HUES48 (cell line): ENCODE measurements around the gene ZNF503.

ENCODE experiments used
- H3K27ac ChIP-seq: one replicate; pipeline ENCODE4 v1.7.0; 2013; ENCODE audit warnings: low read depth, low read length, inconsistent platforms
- H3K27me3 ChIP-seq: 2 replicates; pipeline ENCODE4 v1.6.1; 2013; ENCODE audit warnings: mild to moderate bottlenecking, low read length; ENCODE audit not compliant: control insufficient read depth, insufficient read depth
- H3K36me3 ChIP-seq: 2 replicates; pipeline ENCODE4 v1.6.1; 2013; ENCODE audit warnings: low read length; ENCODE audit not compliant: control insufficient read depth, insufficient read depth
- H3K4me1 ChIP-seq: 2 replicates; pipeline ENCODE4 v1.6.1; 2013; ENCODE audit warnings: mild to moderate bottlenecking, low read length; ENCODE audit not compliant: control insufficient read depth, insufficient read depth
- H3K4me3 ChIP-seq: 2 replicates; pipeline ENCODE4 v1.5.1; 2013; ENCODE audit warnings: mild to moderate bottlenecking, low read depth, low read length
- H3K9ac ChIP-seq: 2 replicates; pipeline ENCODE4 v1.6.1; 2013; ENCODE audit warnings: mild to moderate bottlenecking, low read depth, low read length, moderate library complexity
- H3K9me3 ChIP-seq: 2 replicates; pipeline ENCODE4 v1.6.1; 2013; ENCODE audit warnings: low read length; ENCODE audit not compliant: control insufficient read depth, insufficient read depth

ZNF503 gene

DNA sequence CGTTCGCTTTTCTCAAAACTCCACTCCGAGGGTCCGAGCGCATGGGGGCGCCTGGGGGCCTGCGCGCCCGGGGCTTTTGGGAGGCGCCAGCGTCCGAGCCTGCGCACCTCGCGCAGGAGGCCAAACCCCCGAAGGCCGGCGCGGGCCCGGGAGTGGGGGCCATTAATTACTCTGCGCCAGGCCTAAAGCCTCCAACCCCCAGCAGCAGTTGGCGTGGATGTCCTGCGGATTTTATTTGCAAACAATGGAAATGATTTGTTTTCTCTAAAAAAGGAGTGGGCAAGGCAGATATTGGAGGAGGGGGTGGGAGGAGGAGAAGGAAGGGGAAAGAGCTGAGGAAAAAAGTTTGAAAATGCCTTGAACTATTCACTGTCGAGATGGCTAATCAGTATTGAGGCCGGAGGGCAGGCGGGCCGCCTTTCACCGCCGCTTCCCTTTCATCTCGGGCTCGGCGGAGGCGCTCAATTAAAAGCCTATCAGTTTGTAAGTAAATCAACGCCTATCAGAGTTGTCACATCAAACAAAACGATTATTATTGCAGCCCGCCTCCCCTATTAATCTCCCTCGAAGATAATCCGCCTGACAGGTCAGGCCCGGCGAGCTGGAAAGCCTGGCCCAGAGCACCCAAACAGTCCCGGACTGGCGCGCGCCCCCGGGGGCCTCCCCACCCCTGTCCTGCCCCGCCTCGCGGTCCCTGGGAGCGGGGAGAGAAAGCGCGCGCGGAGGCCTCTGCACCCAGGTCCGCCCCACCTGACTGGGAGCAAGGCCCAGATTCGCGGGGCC lies 3.4 kb upstream of the ZNF503 start:
- H3K27ac ChIP-seq = no peak overlapping the region
- peaks cover 96% of the 10 kb centered on the region for H3K27me3 ChIP-seq
- H3K36me3 ChIP-seq = no peaks in the 10 kb centered on the region
- no peak overlapping the region for H3K9ac ChIP-seq
- peak overlapping the region; percentile 80 for H3K4me3 ChIP-seq
- H3K4me1 ChIP-seq = peaks cover 31% of the 10 kb centered on the region
- no peaks in the 10 kb centered on the region; the same call in 1 of the 2 replicates for H3K9me3 ChIP-seq

DNA sequence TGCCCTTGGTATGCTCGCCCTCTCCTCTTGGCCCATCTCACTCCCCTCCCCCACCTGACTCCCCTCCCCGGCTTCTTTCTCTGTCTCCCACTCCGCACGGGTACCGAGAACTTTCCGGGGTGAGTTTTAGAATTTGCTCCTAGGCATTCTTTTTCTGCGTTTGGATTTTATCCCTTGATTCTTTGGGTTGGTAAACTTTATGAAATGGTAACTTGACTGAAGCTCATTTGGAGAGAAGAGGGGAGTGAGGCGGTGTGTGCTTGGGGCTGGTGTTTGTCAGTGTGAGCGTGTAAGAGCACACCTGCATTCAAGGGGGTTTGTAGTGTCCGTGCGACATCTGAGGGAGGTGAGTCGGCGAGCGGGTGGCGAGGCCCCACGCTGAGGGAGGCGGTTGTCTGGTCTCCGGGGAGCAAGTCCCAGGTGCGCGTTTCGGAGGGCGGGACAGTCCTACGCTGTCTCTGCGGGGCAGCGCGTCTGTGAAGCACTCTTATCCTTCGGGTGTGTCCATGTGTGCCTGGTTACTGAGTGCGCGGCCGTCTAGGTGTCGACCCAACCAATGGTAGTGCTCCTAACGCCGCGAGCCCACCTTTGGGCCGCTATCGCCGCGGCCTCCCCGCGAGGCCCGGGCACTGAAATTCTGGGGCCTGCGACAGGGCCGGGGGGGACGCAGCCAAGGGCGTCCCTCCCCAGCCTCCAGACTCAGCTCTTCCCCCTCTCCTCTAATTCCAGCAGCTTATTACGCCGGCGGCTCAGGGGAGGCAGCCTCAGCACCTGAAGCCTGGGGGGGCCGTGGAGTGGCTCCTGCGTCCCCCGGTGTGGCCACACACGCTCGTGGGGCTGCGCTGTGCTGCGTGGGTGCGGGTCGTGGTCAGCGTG lies 2.6 kb upstream of the ZNF503 start:
- Histone ChIP-seq H3K27ac (no peak overlapping the region), H3K27me3 (peaks cover 98% of the 10 kb centered on the region), H3K4me3 (peak overlapping the region; percentile 80), H3K36me3 (no peaks in the 10 kb centered on the region), H3K9ac (no peak overlapping the region), H3K4me1 (peaks cover 28% of the 10 kb centered on the region), H3K9me3 (no peaks in the 10 kb centered on the region; the same call in 1 of the 2 replicates)

DNA sequence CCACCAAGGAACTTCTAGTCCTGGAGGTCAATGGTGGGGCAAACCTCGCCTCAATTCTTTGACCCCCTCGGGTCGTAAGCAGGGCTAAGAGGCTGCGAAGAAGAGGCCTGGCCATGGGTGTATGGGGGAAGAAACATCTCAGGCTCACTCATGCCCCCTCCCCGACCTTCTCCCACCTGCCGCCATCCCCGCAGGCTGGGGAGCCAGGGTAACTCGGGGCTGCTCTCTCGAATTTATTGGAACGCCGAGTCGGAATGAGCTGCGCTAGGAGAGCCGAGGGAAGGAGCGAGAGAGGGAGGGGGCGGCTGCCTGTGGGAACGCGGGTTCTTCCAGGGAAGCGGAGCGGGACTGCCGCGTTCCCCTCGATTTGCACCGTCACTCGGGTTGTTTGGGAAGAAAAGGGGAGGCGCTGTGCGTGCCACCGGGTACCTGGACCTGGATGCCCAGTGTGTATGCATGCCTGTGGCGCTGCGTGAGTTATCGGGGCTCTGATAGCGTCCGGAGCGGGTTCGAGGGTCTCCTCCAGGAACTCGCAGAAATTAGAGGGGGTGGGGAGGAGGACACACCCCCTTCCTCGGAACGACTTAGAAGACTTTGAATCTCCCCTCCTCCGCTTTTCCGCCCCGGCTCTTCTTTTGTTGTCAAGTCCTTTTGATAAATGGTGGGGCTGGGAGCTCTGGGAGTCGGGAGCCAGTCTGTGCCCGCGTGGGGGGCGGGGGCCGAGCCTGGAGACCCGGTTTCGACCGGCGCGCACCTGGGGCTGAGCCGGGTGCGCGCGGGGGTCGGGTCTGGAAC lies 1.8 kb upstream of the ZNF503 start:
- H3K9me3 ChIP-seq = no peaks in the 10 kb centered on the region; the same call in 1 of the 2 replicates
- no peak overlapping the region for H3K9ac ChIP-seq
- H3K27ac ChIP-seq = peak overlapping the region; percentile 50
- peak overlapping the region; percentile 80 for H3K4me3 ChIP-seq
- peaks cover 25% of the 10 kb centered on the region for H3K4me1 ChIP-seq
- peaks cover 98% of the 10 kb centered on the region for H3K27me3 ChIP-seq
- no peaks in the 10 kb centered on the region for H3K36me3 ChIP-seq

DNA sequence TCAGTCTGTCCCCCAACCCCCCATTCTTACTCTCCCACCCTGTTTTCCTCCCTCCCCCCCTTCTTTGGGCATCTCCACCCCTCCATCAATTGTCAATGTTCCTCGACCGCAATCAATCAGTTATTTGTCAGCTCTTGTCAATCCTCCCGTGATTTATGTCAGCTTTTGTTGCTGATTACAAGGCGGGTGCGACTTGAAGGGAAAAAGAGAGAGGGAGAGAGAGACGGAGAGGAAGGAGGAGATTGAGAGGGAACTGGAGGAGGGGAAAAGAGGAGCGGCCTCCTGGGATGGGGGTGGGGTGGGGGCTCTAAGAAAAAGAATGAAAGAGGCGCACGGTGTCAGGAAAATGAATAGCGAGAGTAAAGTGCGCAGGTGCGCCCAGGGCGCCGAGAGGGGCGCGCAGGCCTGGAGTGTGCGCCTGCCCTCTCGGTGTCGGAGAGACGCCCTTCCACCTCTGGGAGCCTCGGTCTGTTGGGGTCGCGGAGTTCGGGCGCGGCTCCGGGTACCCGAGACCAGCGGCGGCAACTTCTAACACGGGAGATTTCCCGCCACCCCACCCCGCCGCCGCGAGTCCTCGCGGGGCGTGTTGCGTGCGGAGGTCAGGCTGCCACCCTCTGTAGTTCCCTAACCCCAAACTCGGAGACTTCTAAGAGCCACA lies 1.1 kb upstream of the ZNF503 start:
- peaks cover 21% of the 10 kb centered on the region for H3K4me1 ChIP-seq
- peak overlapping the region; percentile 50 for H3K27ac ChIP-seq
- H3K9ac ChIP-seq = no peak overlapping the region
- H3K9me3 ChIP-seq = no peaks in the 10 kb centered on the region; the same call in 1 of the 2 replicates
- H3K4me3 ChIP-seq = peak overlapping the region; percentile 80
- H3K36me3 ChIP-seq = no peaks in the 10 kb centered on the region
- peaks cover 98% of the 10 kb centered on the region for H3K27me3 ChIP-seq

DNA sequence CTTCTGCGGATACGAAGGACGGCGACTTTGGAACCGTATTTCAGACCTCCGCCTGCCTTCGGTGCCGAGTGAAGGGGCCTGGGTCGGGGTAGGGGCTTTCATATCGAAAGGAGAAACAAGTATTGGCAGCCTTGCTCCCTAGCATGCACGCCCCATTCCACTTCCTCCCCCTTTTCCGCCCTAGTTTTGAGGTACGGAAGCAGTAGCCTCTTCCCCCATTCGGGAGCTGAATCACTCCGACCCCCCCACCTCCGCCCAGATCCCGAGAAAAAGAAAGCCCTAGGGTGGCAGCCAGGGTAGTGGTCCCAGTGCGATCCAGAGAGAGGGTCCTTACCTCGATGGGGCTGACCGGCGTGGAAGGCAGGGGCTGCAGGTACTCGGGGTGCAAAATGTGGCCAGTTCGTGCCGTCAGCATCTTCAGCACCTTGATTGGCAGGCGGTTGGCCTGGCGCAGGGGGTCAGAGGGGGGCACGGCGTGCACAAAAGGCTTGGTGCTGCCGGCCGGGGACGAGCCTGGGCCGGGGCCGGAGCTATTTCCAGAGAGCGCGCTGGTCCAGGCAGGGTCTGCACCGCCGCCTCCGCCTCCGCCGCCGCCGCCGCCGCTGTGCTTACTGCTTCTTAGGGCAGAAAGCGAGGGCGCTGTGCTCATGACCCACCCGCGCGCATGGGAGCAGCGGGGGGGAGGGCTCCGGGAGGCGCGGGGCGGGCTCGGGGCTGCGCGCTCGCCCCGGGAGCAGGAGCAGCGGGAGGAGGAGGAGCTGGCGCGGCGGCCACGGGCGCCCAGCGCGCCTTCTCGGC lies 594 bp downstream of the ZNF503 start:
- peaks cover 11% of the 10 kb centered on the region for H3K4me1 ChIP-seq
- no peaks in the 10 kb centered on the region for H3K36me3 ChIP-seq
- H3K4me3 ChIP-seq = peak overlapping the region; percentile 80
- no peak overlapping the region for H3K9ac ChIP-seq
- no peaks in the 10 kb centered on the region for H3K9me3 ChIP-seq
- peaks cover 98% of the 10 kb centered on the region for H3K27me3 ChIP-seq
- no peak overlapping the region for H3K27ac ChIP-seq

DNA sequence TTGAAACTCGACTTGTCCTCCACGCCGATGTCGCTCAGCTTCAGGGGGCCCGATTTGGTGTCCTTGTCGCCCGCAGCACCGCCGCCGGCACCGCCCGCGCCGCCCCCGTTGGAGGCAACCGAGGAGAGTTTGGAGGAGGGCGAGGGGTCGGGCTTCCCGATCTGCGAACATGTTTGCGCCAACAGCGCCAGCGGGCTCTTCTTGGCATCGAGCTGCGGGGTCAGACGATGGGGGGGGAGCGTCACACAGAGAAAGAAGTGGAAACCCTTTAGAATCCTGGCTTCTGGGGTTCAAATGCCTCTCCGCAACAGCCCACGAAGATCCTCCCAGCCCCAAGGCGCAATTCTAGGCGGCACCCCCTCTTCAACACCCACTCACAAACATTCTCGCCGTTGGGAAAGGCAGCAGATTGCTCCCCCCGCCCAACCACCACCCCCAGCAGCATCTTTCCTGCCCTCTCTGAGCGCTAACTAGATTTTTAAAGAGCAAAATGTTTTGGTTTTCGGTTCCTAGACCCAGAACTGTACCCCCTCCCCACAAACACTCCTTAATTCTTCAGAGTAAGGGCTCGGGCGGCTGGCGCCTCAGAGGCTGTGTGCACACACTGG lies 1.3 kb downstream of the ZNF503 start:
- Histone ChIP-seq H3K36me3 (no peaks in the 10 kb centered on the region), H3K4me3 (peak overlapping the region; percentile 80), H3K27me3 (peaks cover 98% of the 10 kb centered on the region), H3K9me3 (no peaks in the 10 kb centered on the region), H3K9ac (no peak overlapping the region), H3K4me1 (peaks cover 11% of the 10 kb centered on the region), H3K27ac (no peak overlapping the region)

DNA sequence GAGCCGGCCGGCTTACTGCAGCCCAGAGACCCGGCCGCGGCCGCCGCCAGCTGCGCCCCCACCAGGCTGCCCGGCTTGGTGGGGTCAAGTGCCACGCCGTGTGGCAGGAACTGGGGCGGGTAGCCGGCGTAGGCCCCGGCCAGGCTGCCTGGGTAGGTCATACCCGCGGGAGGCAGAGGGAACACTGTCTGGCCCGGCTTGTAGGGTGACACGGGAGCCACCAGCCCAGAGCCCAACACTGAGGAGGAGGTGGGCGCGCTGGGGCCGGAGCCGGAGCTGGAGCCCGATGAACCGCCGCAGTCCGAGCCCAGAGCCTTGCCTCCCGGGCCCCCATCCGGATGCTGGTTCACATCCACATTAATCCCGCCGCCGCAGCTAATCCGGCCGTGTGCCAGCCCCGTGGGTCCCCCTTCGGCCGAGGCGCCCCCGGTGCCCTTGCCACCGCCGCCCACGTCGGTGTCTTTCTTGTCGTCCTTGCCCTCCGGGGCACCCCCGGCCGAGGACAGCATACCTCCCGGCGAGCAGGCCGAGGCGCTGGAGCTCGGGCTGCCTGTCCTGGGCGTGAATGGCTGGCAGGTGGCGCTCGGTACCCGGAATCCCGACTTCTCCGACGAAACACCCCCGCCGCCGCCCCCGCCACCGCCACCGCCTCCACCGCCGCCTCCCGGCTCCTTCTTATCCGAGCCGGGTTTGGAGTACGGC lies 2.0 kb downstream of the ZNF503 start:
- Histone ChIP-seq H3K9ac (no peak overlapping the region), H3K4me3 (peak overlapping the region; percentile 80), H3K4me1 (peaks cover 8% of the 10 kb centered on the region), H3K27me3 (peaks cover 98% of the 10 kb centered on the region), H3K9me3 (no peaks in the 10 kb centered on the region), H3K36me3 (no peaks in the 10 kb centered on the region), H3K27ac (no peak overlapping the region)

DNA sequence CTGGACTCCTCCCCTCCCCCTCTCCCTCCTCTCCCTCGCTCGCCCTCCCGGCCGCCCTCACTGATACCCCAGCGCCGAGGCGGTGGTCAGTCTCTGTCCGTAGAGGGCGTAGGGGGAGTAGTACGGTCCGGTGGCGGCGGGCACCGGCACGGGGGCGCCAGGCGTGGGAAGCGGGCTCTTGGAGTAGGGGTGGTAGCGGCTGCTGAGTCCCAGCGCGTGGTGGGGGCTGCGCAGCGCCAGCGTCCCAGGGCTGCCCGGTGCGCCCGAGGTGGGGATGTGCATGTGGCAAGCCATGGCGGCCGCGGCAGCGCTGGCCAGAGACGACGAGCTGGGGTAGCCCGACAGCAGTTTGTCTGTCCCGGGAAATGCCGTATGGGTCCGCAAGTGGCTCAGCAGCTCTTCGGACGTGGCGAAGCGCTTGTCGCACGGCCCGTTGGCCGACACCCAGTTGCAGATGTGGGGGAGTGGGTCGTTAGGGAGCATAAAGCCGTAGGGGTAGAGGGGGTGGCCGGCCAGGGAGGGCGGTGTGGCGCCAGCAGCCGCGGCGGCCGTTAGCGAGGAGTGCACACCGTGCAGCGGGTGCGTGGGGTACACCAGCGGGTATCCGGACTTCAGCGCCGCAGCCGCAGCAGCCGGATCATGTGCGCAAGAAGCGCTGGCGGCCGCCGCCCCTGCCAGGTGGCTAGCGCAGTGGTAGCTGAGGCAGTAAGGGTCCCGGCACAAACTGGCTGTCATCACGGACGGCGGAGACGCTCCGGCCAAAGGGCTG lies 2.7 kb downstream of the ZNF503 start:
- no peaks in the 10 kb centered on the region for H3K36me3 ChIP-seq
- no peaks in the 10 kb centered on the region for H3K9me3 ChIP-seq
- peaks cover under 1% of the 10 kb centered on the region for H3K4me1 ChIP-seq
- H3K27ac ChIP-seq = no peak overlapping the region
- H3K4me3 ChIP-seq = peak overlapping the region; percentile 52
- H3K27me3 ChIP-seq = peaks cover 98% of the 10 kb centered on the region
- H3K9ac ChIP-seq = no peak overlapping the region
